OCI-LY1 (cell line): ENCODE data around the gene TGFB3.

Source experiments
- EZH2 ChIP-seq: fragments of 200-600 bp; sonication (generic), shearing (Covaris generic); IDR thresholded peaks from 2 replicates; pipeline ENCODE4 v1.8.0; 2017; ENCODE audit warnings: borderline replicate concordance, mixed run types, mild to moderate bottlenecking, antibody characterized with exemption, low read length, moderate library complexity, mixed read lengths
- TF ChIP-seq, protein P1 (sequence below): fragments of 200-600 bp; sonication (generic), shearing (Covaris generic); IDR thresholded peaks from 2 replicates; pipeline ENCODE4 v1.5.1; 2017; ENCODE audit warnings: mild to moderate bottlenecking, antibody characterized with exemption, low read length, moderate library complexity, mixed read lengths

- TF ChIP-seq, protein P1, sequence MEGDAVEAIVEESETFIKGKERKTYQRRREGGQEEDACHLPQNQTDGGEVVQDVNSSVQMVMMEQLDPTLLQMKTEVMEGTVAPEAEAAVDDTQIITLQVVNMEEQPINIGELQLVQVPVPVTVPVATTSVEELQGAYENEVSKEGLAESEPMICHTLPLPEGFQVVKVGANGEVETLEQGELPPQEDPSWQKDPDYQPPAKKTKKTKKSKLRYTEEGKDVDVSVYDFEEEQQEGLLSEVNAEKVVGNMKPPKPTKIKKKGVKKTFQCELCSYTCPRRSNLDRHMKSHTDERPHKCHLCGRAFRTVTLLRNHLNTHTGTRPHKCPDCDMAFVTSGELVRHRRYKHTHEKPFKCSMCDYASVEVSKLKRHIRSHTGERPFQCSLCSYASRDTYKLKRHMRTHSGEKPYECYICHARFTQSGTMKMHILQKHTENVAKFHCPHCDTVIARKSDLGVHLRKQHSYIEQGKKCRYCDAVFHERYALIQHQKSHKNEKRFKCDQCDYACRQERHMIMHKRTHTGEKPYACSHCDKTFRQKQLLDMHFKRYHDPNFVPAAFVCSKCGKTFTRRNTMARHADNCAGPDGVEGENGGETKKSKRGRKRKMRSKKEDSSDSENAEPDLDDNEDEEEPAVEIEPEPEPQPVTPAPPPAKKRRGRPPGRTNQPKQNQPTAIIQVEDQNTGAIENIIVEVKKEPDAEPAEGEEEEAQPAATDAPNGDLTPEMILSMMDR = no peak
- TF ChIP-seq EZH2 = no peak
These were observed 71.7 kb downstream of the TGFB3 start for GRCh38 chr14:75910048-75910447.
